ENCODE results near the gene IDE.

IDE gene

GRCh38 chr10:92567952-92568600 lies 5.8 kb downstream of the IDE start:
- DNase-seq (ENCODE audit: low read depth in 2 of 2) = no peak

GRCh38 chr10:92562424-92562823 lies 11.5 kb downstream of the IDE start:
- no peak for DNase-seq (ENCODE audit: low read depth in 2 of 2)

GRCh38 chr10:92559046-92559445 lies 14.8 kb downstream of the IDE start:
- DNase-seq (ENCODE audit: low read depth in 2 of 2) = no peak

DNA sequence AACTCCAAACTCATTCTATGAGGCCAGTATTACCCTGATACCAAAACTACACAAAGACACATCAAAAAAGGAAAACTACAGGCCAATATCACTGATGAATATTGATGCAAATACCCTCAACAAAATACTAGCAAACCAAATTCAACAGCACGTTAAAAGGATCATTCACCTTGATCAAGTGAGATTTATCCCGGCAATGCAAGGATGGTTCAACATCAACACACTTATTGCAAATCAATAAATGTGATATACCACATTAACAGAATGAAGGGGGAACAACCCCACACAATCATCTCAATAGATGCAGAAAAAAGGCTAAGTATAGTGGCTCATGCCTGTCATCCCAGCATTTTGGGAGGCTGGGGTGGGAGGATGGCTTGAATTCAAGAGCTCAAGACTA lies 19.9 kb downstream of the IDE start:
- DNase-seq (ENCODE audit: low read depth in 2 of 2) = no peak

DNA sequence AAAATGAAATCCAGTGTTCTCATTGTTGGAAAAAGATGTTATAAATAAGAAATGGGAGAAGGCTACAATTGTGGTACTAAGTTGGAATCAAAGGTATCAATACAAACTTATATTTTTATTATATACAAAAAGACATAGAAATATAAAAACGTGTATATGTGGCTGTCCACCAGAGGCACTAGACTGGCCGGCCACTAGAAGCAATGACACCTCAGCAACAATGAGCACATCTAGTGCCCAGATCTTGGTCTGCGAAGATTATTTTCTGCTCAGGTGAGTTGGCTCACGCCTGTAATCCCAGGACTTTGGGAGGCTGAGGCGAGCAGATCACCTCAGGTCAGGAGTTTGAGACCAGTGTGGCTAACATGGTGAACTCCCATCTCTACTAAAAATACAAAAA lies 21.6 kb downstream of the IDE start:
- no peak for DNase-seq (ENCODE audit: low read depth in 2 of 2)

GRCh38 chr10:92550924-92551323 lies 23.0 kb downstream of the IDE start:
- no peak for DNase-seq (ENCODE audit: low read depth in 2 of 2)

- no peak for DNase-seq (ENCODE audit: low read depth in 2 of 2)
Observed at GRCh38 chr10:92547676-92548075, 26.2 kb downstream of the IDE start.

- no peak for DNase-seq (ENCODE audit: low read depth in 2 of 2)
Observed at GRCh38 chr10:92545556-92545955, 28.3 kb downstream of the IDE start.

DNA sequence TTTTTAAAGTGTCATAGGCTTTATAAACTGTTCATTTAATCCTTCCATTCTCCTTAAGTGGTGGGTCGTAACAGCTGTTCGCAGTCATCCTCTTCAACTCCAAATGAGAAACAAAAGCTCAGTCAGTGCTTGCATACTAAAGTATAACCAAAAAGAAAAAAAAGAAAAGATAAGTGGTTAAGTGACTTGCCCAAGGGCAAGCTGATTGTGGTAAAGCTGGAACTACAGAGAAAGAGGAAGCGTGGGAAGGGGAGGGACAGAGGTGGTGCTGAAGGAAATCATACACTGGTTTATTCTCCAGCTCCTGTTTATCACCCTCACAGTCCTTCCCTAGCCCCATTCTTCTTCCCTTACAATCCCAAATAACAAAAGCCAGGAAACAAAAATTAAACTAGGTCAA lies 29.6 kb downstream of the IDE start:
- DNase-seq (ENCODE audit: low read depth in 2 of 2) = no peak

- DNase-seq (ENCODE audit: low read depth in 2 of 2) = no peak
Observed at GRCh38 chr10:92542458-92542857, 31.4 kb downstream of the IDE start.

DNA sequence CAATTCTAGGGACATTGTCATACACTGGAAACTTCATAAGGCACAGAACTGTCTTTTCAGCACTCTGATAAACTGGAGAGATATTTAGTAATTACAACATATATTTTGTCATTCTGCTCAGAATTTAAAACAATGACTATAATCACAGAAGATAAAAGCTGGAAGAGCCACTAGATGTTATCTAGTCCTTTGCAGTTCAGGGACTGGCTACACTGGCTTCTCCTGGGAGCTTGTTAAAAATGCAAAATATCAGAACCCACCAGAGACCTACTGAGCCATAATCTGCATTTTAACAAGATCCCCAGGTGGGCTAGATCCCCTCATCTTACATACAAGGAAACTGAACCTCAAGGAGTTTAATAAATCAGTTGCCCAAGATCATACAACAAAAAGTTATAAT lies 32.3 kb downstream of the IDE start:
- no peak for DNase-seq (ENCODE audit: low read depth in 2 of 2)

DNA sequence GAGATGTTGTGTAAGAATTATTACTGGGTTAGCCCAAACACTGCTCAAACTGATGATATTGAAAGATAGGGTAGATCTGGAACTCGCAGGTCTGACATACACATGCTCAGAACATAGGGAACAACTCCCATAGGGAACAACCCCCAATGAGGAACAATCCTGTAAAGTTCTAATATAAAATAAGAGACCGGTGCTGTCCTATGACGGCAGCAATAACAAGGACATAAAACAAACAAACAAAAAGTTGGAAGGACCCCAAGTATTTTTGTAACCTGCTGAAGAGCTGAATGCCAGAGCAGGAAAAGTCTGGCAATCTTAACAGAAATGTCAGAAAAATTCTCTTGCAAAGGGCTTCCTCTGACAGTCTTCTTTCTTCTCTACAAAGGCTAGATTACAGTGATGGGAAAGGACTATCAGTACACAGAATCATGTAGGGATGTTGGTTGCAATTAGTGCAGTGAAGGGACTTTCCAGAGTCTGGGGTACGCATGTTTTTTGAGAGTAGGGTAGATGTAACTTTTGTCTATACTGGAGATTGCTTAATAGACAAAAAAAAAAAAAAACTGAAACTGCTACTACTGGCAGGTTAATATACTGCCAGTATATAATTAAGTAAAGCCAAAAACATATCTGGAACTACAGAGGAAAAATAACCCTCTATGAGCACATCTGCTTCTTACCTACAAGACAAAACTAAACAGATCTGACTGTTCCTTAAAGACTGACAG lies 35.5 kb downstream of the IDE start:
- DNase-seq (ENCODE audit: low read depth in 2 of 2) = no peak

GRCh38 chr10:92530891-92531535 lies 42.9 kb downstream of the IDE start:
- no peak for DNase-seq (ENCODE audit: low read depth in 2 of 2)

GRCh38 chr10:92530421-92530820 lies 43.5 kb downstream of the IDE start:
- DNase-seq (ENCODE audit: low read depth in 2 of 2) = no peak

DNA sequence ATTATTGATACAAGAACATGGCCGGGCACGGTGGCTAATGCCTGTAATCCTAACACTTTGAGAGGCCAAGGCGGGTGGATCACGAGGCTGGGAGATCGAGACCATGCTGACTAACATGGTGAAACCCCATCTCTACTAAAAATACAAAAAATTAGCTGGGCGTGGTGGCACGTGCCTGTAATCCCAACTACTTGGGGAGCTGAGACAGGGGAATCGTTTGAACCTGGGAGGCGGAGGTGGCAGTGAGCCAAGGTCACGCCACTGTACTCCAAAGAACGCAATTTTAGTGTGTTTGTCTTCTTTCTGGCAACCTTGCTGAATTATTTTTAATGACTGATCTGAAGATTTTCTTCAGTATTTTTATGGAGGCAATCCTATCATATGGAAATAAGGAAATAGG lies 46.2 kb downstream of the IDE start:
- DNase-seq (ENCODE audit: low read depth in 2 of 2) = no peak

GRCh38 chr10:92523639-92524038 lies 50.3 kb downstream of the IDE start:
- DNase-seq (ENCODE audit: low read depth in 2 of 2) = no peak

GRCh38 chr10:92517034-92517655 lies 56.7 kb downstream of the IDE start:
- peak; percentile 29 to 36 for DNase-seq (ENCODE audit: low read depth in 2 of 2)

- DNase-seq (ENCODE audit: low read depth in 2 of 2) = no peak
Observed at GRCh38 chr10:92508866-92509265, 65.0 kb downstream of the IDE start.

DNA sequence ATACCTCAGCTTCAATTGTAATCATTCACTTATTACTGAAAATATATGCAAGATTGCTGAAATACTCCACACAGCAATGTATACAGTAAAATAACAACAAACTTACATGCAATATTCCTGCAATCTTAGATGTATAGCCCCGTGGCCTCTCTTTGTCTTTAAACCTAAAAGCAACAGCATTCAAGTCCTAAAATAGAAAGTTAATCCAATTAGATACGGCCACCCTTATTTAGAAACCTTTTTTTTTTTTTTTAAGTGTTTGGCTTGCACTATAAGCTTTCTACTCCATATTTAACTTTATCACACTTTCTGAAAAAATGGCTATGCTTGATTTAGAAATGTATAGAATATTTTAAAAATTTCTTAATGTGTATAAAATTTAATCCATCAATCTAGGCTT lies 67.6 kb downstream of the IDE start:
- DNase-seq (ENCODE audit: low read depth in 2 of 2) = no peak

- DNase-seq (ENCODE audit: low read depth in 2 of 2) = no peak
Observed at GRCh38 chr10:92505044-92505443, 68.8 kb downstream of the IDE start.

- no peak for DNase-seq (ENCODE audit: low read depth in 2 of 2)
Observed at GRCh38 chr10:92502296-92502808, 71.5 kb downstream of the IDE start.

DNA sequence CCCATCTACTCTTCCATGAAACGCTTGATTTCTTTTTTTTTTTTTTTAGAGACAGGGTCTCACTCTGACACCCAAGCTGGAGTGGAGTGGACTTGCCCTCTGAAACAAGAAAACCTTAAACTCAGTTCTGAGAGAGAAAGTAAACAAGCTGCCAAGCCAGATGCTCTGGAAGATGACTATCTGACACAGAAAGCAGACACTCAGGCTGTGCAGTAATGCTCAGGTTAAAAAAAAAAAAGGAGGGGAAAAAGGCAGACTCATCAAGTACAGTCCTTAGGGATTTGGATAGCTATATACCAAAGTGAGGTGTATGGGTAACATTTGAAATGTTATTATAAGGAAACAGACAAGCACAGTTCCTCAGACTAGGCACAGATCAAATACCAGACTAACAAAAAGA lies 80.5 kb downstream of the IDE start:
- no peak for DNase-seq (ENCODE audit: low read depth in 2 of 2)
